K562 (cell line): ENCODE measurements around the gene YAE1. TPM values are rescaled to one million over a fixed set of nuclear protein-coding genes. Genes with fewer than 3 reads are reported as not detected.

Experiments
- ATF1 ChIP-seq, 2 experiments: fragments of 450-650 bp in 1 of 2; IDR thresholded peaks; 2 replicates each; pipeline ENCODE4 v1.6.1; 2016; ENCODE audit warnings: missing compliant biosample characterization in 1 of 2, missing genetic modification characterization in 1 of 2
- CTBP1 ChIP-seq: fragments of 450-650 bp; IDR thresholded peaks from 2 replicates; pipeline ENCODE4 v1.6.1; 2016; ENCODE audit warnings: borderline replicate concordance
- FOXJ2 ChIP-seq: fragments of 200-800 bp; sonication (Bioruptor generic); IDR thresholded peaks from 2 replicates; pipeline ENCODE4 v1.6.1; 2016; ENCODE audit warnings: missing genetic modification characterization, missing compliant biosample characterization
- HDAC1 ChIP-seq, 2 experiments: fragments of 450-650 bp; IDR thresholded peaks; 2 replicates each; pipeline ENCODE4 v1.6.1; 2016 to 2017; ENCODE audit warnings: inconsistent platforms in 1 of 2, mild to moderate bottlenecking in 1 of 2, moderate library complexity in 1 of 2
- HDAC6 ChIP-seq: IDR thresholded peaks from 2 replicates; pipeline ENCODE4 v1.6.1; 2012; ENCODE audit warnings: low read depth, mild to moderate bottlenecking, control low read depth, inconsistent platforms, low read length, moderate library complexity
- HSF4 ChIP-seq: fragments of 250-450 bp; sonication (Bioruptor Pico); IDR thresholded peaks from 2 replicates; pipeline ENCODE4 v2.1.2; 2022; ENCODE audit warnings: mild to moderate bottlenecking, moderate library complexity, borderline replicate concordance
- MEIS2 ChIP-seq: fragments of 450-650 bp; IDR thresholded peaks from 2 replicates; pipeline ENCODE4 v1.6.1; 2014; ENCODE audit warnings: mild to moderate bottlenecking; ENCODE audit not compliant: partially characterized antibody
- OTX1 ChIP-seq: fragments of 450-650 bp; formaldehyde crosslinking; IDR thresholded peaks from 2 replicates; pipeline ENCODE4 v1.4.0; 2022; ENCODE audit warnings: mild to moderate bottlenecking
- PHTF2 ChIP-seq: fragments of 250-450 bp; sonication (Bioruptor Pico); IDR thresholded peaks from 2 replicates; pipeline ENCODE4 v1.5.0; 2021; ENCODE audit warnings: mild to moderate bottlenecking
- SRF ChIP-seq, 2 experiments: fragments of 250-450, 450-650 bp in 1 of 2; sonication (Bioruptor Pico) in 1 of 2; sonication (generic) in 1 of 2; formaldehyde crosslinking; IDR thresholded peaks; 2 replicates each; pipeline versions ENCODE4 v1.5.0 to v1.5.1; 2020 to 2022; ENCODE audit warnings: mild to moderate bottlenecking in 1 of 2, missing genetic modification reagents in 1 of 2
- TBL1XR1 ChIP-seq, 2 experiments: IDR thresholded peaks; 2 replicates each; pipeline ENCODE4 v1.6.1; 2012; ENCODE audit warnings: improper control_type of control experiment in 2 of 2, low read length in 2 of 2, mild to moderate bottlenecking in 1 of 2
- TRIM28 ChIP-seq: fragments of 450-650 bp; IDR thresholded peaks from 2 replicates; pipeline ENCODE4 v1.6.1; 2017
- ZBTB7A ChIP-seq: IDR thresholded peaks from 2 replicates; pipeline ENCODE4 v1.6.1; 2011; ENCODE audit warnings: low read depth, mild to moderate bottlenecking, low read length, moderate library complexity, borderline replicate concordance; ENCODE audit not compliant: control insufficient read depth
- polyA plus RNA-seq, 8 experiments: library from polyadenylated mRNA; depleted of rRNA in 4 of 8; stranded (reverse) in 5 of 8; unstranded in 3 of 8; fragments of >200 nt; fragmentation: Nextera tagmentation in 2 of 8; fragmentation: Illumina TruSeq in 1 of 8; extraction: Ambion mirVana in 2 of 8; extraction: Trizol in 1 of 8; gene quantifications; 2 replicates each; pipeline versions ENCODE4 v1.2.1 to v1.2.3, GENCODE V29; 2011 to 2014; ENCODE audit warnings: inconsistent platforms in 1 of 8, missing spikeins in 1 of 8
- total RNA-seq, 7 experiments: library from RNA; depleted of rRNA in 6 of 7; stranded (reverse); fragments of >200 nt in 6 of 7; fragmentation: Illumina TruSeq in 2 of 7; extraction: Trizol in 2 of 7; gene quantifications; 2 replicates each; pipeline versions ENCODE4 v1.2.1 to v1.2.3, GENCODE V29; 2011 to 2021; ENCODE audit warnings: low replicate concordance in 1 of 7
- TF ChIP-seq, protein P1 (sequence below): fragments of 450-650 bp; IDR thresholded peaks from 2 replicates; pipeline ENCODE4 v1.6.1; 2017; ENCODE audit warnings: antibody characterized with exemption, mild to moderate bottlenecking
- TF ChIP-seq, protein P2 (sequence below): sonication (generic); IDR thresholded peaks from 2 replicates; pipeline ENCODE4 v1.6.1; 2016
- TF ChIP-seq, protein P3 (sequence below): fragments of 450-650 bp; IDR thresholded peaks from 2 replicates; pipeline ENCODE4 v1.6.1; 2016; ENCODE audit warnings: borderline replicate concordance
- TF ChIP-seq, protein P4 (sequence below): sonication (generic); formaldehyde crosslinking; IDR thresholded peaks from 2 replicates; pipeline ENCODE4 v1.8.0; 2022; ENCODE audit warnings: missing genetic modification reagents, mild to moderate bottlenecking, borderline replicate concordance
- TF ChIP-seq, protein P5 (sequence below): fragments of 450-650 bp; formaldehyde crosslinking; IDR thresholded peaks from 2 replicates; pipeline ENCODE4 v1.4.0; 2020; ENCODE audit warnings: mild to moderate bottlenecking, moderate library complexity

YAE1 gene
- total and polyA plus RNA-seq, 9 of the 15 experiments (the other 6 are each of a cell fraction or from before 2014, with no cell fraction given): 15.2 to 63.4 (median 30.1) TPM

DNA sequence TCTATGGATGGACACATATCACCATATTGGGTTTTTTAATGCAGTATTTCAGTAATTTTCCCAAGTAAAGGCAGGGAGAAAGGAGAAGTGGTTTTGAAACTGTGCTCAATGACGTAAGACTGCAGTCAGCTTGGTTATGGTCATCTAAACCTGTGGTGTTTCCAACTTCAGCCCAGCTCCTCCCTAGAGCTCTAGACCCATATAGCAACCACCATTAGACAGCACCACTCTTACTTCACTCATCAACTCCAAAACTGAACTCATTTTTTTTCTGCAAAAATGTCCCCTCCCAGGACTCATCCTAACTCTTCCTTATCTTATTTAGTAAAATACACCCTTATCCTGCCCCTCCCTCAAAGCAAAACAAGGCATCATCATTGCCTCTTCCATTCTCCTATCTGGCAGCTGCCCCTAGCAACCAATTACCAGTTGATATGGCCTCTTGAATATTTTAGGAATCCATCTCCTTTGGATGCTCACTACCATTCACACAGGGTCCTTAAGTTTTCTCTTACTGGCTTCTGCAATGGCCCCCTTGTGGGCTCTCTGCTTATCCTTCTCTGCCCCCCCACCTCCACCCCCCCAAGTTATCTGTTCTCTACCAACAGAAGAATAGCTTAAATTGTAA is 55.7 kb downstream of the YAE1 start (continued):
- TF ChIP-seq CTBP1: peak; percentile 32; the same call in 1 of the 2 replicates
- TF ChIP-seq MEIS2: no peak
- no peak for TF ChIP-seq TBL1XR1 (IDR thresholded peaks at IDR 0.05; ENCODE audit: low read length in 2 of 2)
- TF ChIP-seq, protein P1, sequence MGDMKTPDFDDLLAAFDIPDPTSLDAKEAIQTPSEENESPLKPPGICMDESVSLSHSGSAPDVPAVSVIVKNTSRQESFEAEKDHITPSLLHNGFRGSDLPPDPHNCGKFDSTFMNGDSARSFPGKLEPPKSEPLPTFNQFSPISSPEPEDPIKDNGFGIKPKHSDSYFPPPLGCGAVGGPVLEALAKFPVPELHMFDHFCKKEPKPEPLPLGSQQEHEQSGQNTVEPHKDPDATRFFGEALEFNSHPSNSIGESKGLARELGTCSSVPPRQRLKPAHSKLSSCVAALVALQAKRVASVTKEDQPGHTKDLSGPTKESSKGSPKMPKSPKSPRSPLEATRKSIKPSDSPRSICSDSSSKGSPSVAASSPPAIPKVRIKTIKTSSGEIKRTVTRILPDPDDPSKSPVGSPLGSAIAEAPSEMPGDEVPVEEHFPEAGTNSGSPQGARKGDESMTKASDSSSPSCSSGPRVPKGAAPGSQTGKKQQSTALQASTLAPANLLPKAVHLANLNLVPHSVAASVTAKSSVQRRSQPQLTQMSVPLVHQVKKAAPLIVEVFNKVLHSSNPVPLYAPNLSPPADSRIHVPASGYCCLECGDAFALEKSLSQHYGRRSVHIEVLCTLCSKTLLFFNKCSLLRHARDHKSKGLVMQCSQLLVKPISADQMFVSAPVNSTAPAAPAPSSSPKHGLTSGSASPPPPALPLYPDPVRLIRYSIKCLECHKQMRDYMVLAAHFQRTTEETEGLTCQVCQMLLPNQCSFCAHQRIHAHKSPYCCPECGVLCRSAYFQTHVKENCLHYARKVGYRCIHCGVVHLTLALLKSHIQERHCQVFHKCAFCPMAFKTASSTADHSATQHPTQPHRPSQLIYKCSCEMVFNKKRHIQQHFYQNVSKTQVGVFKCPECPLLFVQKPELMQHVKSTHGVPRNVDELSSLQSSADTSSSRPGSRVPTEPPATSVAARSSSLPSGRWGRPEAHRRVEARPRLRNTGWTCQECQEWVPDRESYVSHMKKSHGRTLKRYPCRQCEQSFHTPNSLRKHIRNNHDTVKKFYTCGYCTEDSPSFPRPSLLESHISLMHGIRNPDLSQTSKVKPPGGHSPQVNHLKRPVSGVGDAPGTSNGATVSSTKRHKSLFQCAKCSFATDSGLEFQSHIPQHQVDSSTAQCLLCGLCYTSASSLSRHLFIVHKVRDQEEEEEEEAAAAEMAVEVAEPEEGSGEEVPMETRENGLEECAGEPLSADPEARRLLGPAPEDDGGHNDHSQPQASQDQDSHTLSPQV: no peak
- TF ChIP-seq ATF1 (CRISPR knock-in tag; IDR thresholded peaks at IDR 0.05): no peak
- peak; percentile 12; the same call in 1 of the 2 replicates for TF ChIP-seq ATF1 (tag; IDR thresholded peaks at IDR 0.05)
- TF ChIP-seq, protein P2, sequence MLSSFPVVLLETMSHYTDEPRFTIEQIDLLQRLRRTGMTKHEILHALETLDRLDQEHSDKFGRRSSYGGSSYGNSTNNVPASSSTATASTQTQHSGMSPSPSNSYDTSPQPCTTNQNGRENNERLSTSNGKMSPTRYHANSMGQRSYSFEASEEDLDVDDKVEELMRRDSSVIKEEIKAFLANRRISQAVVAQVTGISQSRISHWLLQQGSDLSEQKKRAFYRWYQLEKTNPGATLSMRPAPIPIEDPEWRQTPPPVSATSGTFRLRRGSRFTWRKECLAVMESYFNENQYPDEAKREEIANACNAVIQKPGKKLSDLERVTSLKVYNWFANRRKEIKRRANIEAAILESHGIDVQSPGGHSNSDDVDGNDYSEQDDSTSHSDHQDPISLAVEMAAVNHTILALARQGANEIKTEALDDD: peak; percentile 64
- no peak for TF ChIP-seq TRIM28
- TF ChIP-seq, protein P3, sequence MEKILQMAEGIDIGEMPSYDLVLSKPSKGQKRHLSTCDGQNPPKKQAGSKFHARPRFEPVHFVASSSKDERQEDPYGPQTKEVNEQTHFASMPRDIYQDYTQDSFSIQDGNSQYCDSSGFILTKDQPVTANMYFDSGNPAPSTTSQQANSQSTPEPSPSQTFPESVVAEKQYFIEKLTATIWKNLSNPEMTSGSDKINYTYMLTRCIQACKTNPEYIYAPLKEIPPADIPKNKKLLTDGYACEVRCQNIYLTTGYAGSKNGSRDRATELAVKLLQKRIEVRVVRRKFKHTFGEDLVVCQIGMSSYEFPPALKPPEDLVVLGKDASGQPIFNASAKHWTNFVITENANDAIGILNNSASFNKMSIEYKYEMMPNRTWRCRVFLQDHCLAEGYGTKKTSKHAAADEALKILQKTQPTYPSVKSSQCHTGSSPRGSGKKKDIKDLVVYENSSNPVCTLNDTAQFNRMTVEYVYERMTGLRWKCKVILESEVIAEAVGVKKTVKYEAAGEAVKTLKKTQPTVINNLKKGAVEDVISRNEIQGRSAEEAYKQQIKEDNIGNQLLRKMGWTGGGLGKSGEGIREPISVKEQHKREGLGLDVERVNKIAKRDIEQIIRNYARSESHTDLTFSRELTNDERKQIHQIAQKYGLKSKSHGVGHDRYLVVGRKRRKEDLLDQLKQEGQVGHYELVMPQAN: no peak
- TF ChIP-seq SRF (CRISPR knock-in tag; IDR thresholded peaks at IDR 0.05): peak in 1 of 2 experiments; percentile 38; a peak in 1 of 4 replicates
- TF ChIP-seq, protein P4, sequence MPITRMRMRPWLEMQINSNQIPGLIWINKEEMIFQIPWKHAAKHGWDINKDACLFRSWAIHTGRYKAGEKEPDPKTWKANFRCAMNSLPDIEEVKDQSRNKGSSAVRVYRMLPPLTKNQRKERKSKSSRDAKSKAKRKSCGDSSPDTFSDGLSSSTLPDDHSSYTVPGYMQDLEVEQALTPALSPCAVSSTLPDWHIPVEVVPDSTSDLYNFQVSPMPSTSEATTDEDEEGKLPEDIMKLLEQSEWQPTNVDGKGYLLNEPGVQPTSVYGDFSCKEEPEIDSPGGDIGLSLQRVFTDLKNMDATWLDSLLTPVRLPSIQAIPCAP (CRISPR knock-in tag): no peak
- TF ChIP-seq HDAC1 (IDR thresholded peaks at IDR 0.05): peak in 1 of 2 experiments; percentile 34; a peak in 1 of 4 replicates
- TF ChIP-seq, protein P5, sequence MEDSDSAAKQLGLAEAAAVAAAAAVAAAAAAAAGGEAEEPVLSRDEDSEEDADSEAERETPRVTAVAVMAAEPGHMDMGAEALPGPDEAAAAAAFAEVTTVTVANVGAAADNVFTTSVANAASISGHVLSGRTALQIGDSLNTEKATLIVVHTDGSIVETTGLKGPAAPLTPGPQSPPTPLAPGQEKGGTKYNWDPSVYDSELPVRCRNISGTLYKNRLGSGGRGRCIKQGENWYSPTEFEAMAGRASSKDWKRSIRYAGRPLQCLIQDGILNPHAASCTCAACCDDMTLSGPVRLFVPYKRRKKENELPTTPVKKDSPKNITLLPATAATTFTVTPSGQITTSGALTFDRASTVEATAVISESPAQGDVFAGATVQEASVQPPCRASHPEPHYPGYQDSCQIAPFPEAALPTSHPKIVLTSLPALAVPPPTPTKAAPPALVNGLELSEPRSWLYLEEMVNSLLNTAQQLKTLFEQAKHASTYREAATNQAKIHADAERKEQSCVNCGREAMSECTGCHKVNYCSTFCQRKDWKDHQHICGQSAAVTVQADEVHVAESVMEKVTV (CRISPR knock-in tag): 0 out of 2 replicates have a peak, but pooled peaks have one; percentile 3
- 0 out of 2 replicates have a peak, but pooled peaks have one; percentile 65 for TF ChIP-seq OTX1 (CRISPR knock-in tag)
- TF ChIP-seq HSF4: no peak
- TF ChIP-seq ZBTB7A: no peak
- no peak for TF ChIP-seq PHTF2 (CRISPR knock-in tag)
- no peak for TF ChIP-seq FOXJ2 (tag)
- no peak for TF ChIP-seq HDAC6
